ENCODE measurements around the gene C1orf159. TPM values are rescaled to one million over a fixed set of nuclear protein-coding genes. Genes with fewer than 3 reads are reported as not detected.

C1orf159 gene
- polyA plus RNA-seq, 1 donor from 2014 or later = 31.5 TPM

- no peak overlapping the region for H2AFZ ChIP-seq (ENCODE audit: low read depth, low read length)
- H3K27me3 ChIP-seq (ENCODE audit: insufficient read depth, low read depth, low read length) = peaks cover 5% of the 10 kb centered on the region
- no peaks in the 10 kb centered on the region for H3K36me3 ChIP-seq (ENCODE audit: insufficient read depth, low read length)
- no peak overlapping the region for H3K27ac ChIP-seq (ENCODE audit: low read length)
- no peaks in the 10 kb centered on the region for H3K79me2 ChIP-seq (replicated peaks; ENCODE audit: insufficient read depth, low read length)
- H3K4me3 ChIP-seq (ENCODE audit: low read length) = peak overlapping the region; percentile 81
- H4K20me1 ChIP-seq (ENCODE audit: insufficient read depth) = no peaks in the 10 kb centered on the region
- H3K9me3 ChIP-seq (ENCODE audit: low read length) = no peaks in the 10 kb centered on the region
- no peaks in the 10 kb centered on the region for H3K9me2 ChIP-seq (ENCODE audit: insufficient read depth, low read length)
- H3F3A ChIP-seq (ENCODE audit: insufficient read depth, low read length, poor library complexity, severe bottlenecking) = no peaks in the 10 kb centered on the region
- no peak overlapping the region for H3K4me2 ChIP-seq (ENCODE audit: low read length)
- TF ChIP-seq EZH2 (IDR thresholded peaks at IDR 0.05; ENCODE audit: borderline replicate concordance, insufficient read depth, low read length, poor library complexity, severe bottlenecking) = no peak
- no peak for TF ChIP-seq CTCF (IDR thresholded peaks at IDR 0.05; ENCODE audit: poor library complexity, severe bottlenecking)
- no peak for TF ChIP-seq EP300 (conservative IDR thresholded peaks at IDR 0.05; ENCODE audit: poor library complexity, severe bottlenecking)
- no peak for TF ChIP-seq SMC3 (conservative IDR thresholded peaks at IDR 0.05; ENCODE audit: poor library complexity)
- TF ChIP-seq MXI1 (conservative IDR thresholded peaks at IDR 0.05; ENCODE audit: poor library complexity, severe bottlenecking) = no peak
- TF ChIP-seq RAD21 (conservative IDR thresholded peaks at IDR 0.05) = no peak
- TF ChIP-seq POLR2AphosphoS5 (IDR thresholded peaks at IDR 0.05) = no peak
- TF ChIP-seq TAF1 (IDR thresholded peaks at IDR 0.05; ENCODE audit: low read depth) = no peak
- no peak for TF ChIP-seq REST (IDR thresholded peaks at IDR 0.05; ENCODE audit: borderline replicate concordance)
- H3K9ac ChIP-seq (ENCODE audit: low read length) = peak overlapping the region; percentile 60
Measured at GRCh38 chr1:1116701-1117468, 996 bp upstream of the C1orf159 start.

- Histone ChIP-seq H3K9me3 (ENCODE audit: low read length) (no peaks in the 10 kb centered on the region), H3K79me2 (replicated peaks; ENCODE audit: insufficient read depth, low read length) (no peaks in the 10 kb centered on the region), H3K9ac (ENCODE audit: low read length) (peak overlapping the region; percentile 74), H3K27me3 (ENCODE audit: insufficient read depth, low read depth, low read length) (peaks cover 5% of the 10 kb centered on the region), H3K4me2 (ENCODE audit: low read length) (peak overlapping the region; percentile 78), H2AFZ (ENCODE audit: low read depth, low read length) (no peak overlapping the region), H4K20me1 (ENCODE audit: insufficient read depth) (no peaks in the 10 kb centered on the region), H3K36me3 (ENCODE audit: insufficient read depth, low read length) (no peaks in the 10 kb centered on the region), H3K4me3 (ENCODE audit: low read length) (peak overlapping the region; percentile 81), H3K9me2 (ENCODE audit: insufficient read depth, low read length) (no peaks in the 10 kb centered on the region), H3F3A (ENCODE audit: insufficient read depth, low read length, poor library complexity, severe bottlenecking) (no peaks in the 10 kb centered on the region), H3K27ac (ENCODE audit: low read length) (peak overlapping the region; percentile 31)
- TF ChIP-seq POLR2AphosphoS5 (IDR thresholded peaks at IDR 0.05) = no peak
- no peak for TF ChIP-seq MXI1 (conservative IDR thresholded peaks at IDR 0.05; ENCODE audit: poor library complexity, severe bottlenecking)
- no peak for TF ChIP-seq EZH2 (IDR thresholded peaks at IDR 0.05; ENCODE audit: borderline replicate concordance, insufficient read depth, low read length, poor library complexity, severe bottlenecking)
- TF ChIP-seq EP300 (conservative IDR thresholded peaks at IDR 0.05; ENCODE audit: poor library complexity, severe bottlenecking) = no peak
- no peak for TF ChIP-seq CTCF (IDR thresholded peaks at IDR 0.05; ENCODE audit: poor library complexity, severe bottlenecking)
- TF ChIP-seq RAD21 (conservative IDR thresholded peaks at IDR 0.05) = no peak
- TF ChIP-seq TAF1 (IDR thresholded peaks at IDR 0.05; ENCODE audit: low read depth) = no peak
- TF ChIP-seq REST (IDR thresholded peaks at IDR 0.05; ENCODE audit: borderline replicate concordance) = no peak
- no peak for TF ChIP-seq SMC3 (conservative IDR thresholded peaks at IDR 0.05; ENCODE audit: poor library complexity)
Measured at GRCh38 chr1:1115136-1115785, 628 bp downstream of the C1orf159 start.

Data from neural cell (in vitro differentiated cells).